Measurements from ENCODE around the gene MEGF11. TPM values are rescaled to one million over a fixed set of nuclear protein-coding genes. Genes with fewer than 3 reads are reported as not detected.

MEGF11 gene
- total RNA-seq, 1 experiment from 2014 or later: 0.09 TPM

DNA sequence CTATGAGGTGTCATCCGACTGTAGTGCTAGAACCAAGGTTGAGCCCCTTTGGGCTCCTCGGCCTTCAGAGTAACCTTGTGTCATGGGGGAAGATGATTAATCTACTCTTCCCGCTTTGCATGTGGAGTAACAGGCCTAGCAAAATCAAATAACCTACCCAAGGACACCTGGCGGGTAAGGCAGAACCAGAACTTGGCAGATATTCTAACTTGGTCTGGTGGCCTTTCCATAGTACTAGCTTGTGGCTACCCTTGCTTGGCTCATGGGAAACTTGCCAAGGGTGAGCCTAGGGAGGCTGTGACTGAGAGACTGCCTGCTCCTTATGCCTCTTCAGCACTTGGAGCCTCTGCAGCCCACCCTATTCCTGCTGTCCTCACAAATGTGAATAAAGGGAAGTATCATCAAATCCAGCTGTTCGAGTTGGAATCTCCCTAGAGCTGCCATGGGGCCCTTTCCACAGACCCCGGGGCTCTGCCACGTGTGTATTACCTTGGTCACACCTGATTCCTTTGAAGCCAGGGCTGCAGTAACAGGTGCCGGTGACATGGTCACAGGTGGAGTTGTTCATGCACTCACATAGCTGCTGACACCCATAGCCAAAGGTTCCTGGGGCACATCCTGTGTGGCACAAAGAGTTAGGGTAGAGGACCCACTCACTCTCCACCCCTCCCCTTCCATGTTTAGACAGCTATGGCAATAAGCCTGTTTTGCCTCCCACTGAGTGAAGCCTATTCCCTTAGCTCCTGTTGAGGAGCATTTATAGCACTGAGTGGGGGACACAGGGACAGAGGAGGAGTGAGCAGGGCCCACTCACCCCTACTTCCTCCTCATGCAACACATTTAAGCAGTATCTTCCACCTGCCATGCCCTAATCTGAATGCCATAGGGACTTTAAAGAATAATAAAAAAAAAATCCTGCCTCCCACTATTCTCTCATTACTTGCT is 338.3 kb downstream of the MEGF11 start:
- no peak overlapping the region for H3K27ac Mint-ChIP-seq (ENCODE audit: unreplicated experiment)
- H3K27me3 Mint-ChIP-seq (ENCODE audit: unreplicated experiment): no peaks in the 10 kb centered on the region
- intact Hi-C loops (cut with micrococcal nuclease; ENCODE audit: unreplicated experiment): loop anchor here (5.0 kb wide), 2 partner anchors 132 to 277 kb away; no protein-coding TSS in a partner anchor
- TF ChIP-seq, protein P1, sequence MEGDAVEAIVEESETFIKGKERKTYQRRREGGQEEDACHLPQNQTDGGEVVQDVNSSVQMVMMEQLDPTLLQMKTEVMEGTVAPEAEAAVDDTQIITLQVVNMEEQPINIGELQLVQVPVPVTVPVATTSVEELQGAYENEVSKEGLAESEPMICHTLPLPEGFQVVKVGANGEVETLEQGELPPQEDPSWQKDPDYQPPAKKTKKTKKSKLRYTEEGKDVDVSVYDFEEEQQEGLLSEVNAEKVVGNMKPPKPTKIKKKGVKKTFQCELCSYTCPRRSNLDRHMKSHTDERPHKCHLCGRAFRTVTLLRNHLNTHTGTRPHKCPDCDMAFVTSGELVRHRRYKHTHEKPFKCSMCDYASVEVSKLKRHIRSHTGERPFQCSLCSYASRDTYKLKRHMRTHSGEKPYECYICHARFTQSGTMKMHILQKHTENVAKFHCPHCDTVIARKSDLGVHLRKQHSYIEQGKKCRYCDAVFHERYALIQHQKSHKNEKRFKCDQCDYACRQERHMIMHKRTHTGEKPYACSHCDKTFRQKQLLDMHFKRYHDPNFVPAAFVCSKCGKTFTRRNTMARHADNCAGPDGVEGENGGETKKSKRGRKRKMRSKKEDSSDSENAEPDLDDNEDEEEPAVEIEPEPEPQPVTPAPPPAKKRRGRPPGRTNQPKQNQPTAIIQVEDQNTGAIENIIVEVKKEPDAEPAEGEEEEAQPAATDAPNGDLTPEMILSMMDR (IDR thresholded peaks at IDR 0.05; ENCODE audit: unreplicated experiment): no peak
- H3K4me1 Mint-ChIP-seq (ENCODE audit: low read depth, unreplicated experiment): peaks cover 8% of the 10 kb centered on the region
- no peak for DNase-seq
- no peaks in the 10 kb centered on the region for H3K9me3 Mint-ChIP-seq (ENCODE audit: low read depth, unreplicated experiment)
- CTCF ChIA-PET: interaction anchor here (0.9 kb wide), 1 partner anchor 170 kb away, joined by 3 read pairs; no protein-coding TSS in a partner anchor
- no peaks in the 10 kb centered on the region for H3K36me3 Mint-ChIP-seq (ENCODE audit: insufficient read depth, unreplicated experiment)
- no peak overlapping the region for H3K4me3 Mint-ChIP-seq (ENCODE audit: low read depth, unreplicated experiment)
- BruUV-seq (replicated peaks): no TSS peak

DNA sequence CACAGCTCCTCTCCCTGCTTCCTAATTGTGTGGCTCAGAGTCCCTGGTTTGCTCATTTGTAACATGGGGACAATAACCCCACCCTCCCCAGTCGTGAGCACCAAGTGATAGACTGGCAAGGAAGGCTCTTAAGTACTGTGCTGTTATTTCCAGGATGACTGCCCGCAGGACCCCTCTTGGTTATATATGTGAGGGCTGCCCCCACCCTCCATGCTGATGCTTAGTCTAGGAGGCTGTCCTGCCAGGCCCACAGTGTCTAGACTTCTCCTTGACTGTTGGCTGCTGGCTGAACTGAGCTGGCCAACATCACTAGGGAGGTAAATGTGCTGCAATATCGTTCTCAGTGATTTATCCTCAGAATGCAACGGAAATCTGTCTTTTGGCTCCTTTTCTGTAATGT is 339.2 kb downstream of the MEGF11 start:
- H3K9me3 Mint-ChIP-seq (ENCODE audit: low read depth, unreplicated experiment): no peaks in the 10 kb centered on the region
- peaks cover 8% of the 10 kb centered on the region for H3K4me1 Mint-ChIP-seq (ENCODE audit: low read depth, unreplicated experiment)
- no peak overlapping the region for H3K27ac Mint-ChIP-seq (ENCODE audit: unreplicated experiment)
- no TSS peak for BruUV-seq (replicated peaks)
- CTCF ChIA-PET: no interaction called here
- H3K27me3 Mint-ChIP-seq (ENCODE audit: unreplicated experiment): no peaks in the 10 kb centered on the region
- intact Hi-C loops (cut with micrococcal nuclease; ENCODE audit: unreplicated experiment): no loop called here
- H3K36me3 Mint-ChIP-seq (ENCODE audit: insufficient read depth, unreplicated experiment): no peaks in the 10 kb centered on the region
- H3K4me3 Mint-ChIP-seq (ENCODE audit: low read depth, unreplicated experiment): no peak overlapping the region
- DNase-seq: no peak
- TF ChIP-seq, protein P1 (IDR thresholded peaks at IDR 0.05; ENCODE audit: unreplicated experiment): no peak

DNA sequence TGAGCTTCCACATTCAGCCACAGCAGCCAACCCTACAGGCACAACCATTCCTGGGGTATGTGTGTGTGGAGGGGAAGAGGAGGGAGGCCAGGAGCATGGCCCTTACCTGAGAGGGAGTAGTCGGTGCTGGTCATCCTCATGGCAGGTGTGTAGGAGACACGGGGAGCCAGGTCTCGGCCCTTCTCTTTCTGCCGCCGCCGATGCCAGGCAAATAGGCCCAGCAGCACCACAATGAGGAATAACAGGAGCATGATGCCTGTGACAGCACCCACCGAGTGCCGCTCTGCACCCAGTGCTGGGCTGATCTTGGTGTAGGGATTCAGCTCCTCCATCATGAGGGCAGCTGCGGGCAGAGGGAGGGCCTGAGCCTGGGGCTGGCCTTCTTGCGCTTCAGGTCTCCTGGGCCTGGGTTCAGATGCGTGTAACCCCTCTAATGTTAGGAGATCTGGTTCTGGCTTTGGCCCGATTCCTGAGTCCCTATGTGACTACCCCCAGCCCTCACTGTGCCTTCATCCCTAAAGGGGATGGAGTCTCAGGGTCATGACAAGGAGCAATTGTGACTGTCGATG is 339.8 kb downstream of the MEGF11 start:
- Mint-ChIP-seq H3K4me3 (ENCODE audit: low read depth, unreplicated experiment) (no peak overlapping the region), H3K36me3 (ENCODE audit: insufficient read depth, unreplicated experiment) (no peaks in the 10 kb centered on the region), H3K27ac (ENCODE audit: unreplicated experiment) (no peak overlapping the region), H3K27me3 (ENCODE audit: unreplicated experiment) (no peaks in the 10 kb centered on the region), H3K9me3 (ENCODE audit: low read depth, unreplicated experiment) (no peaks in the 10 kb centered on the region), H3K4me1 (ENCODE audit: low read depth, unreplicated experiment) (peaks cover 8% of the 10 kb centered on the region)
- CTCF ChIA-PET: no interaction called here
- DNase-seq: no peak
- intact Hi-C loops (cut with micrococcal nuclease; ENCODE audit: unreplicated experiment): no loop called here
- BruUV-seq (replicated peaks): no TSS peak
- TF ChIP-seq, protein P1 (IDR thresholded peaks at IDR 0.05; ENCODE audit: unreplicated experiment): no peak

DNA sequence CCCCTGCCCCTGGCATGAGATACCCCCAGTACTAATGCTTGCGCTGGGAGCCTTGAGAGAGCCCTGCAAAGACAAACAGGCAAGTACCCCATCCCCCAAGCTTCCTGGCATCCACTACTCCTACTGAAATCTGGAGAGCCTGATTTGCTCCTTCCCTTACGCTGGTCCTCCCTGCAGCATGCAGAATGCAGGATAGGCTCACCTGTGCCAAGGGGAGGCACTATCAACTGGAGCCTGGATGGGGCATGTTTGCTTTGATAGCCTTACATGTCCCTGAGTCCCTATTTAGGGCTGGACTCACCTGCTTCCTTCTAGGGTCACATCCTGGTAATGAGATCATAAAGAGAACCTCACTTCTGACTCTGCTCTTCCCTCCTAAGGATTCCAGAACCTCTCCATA is 341.3 kb downstream of the MEGF11 start:
- Mint-ChIP-seq H3K9me3 (ENCODE audit: low read depth, unreplicated experiment) (no peaks in the 10 kb centered on the region), H3K4me1 (ENCODE audit: low read depth, unreplicated experiment) (peaks cover 10% of the 10 kb centered on the region), H3K36me3 (ENCODE audit: insufficient read depth, unreplicated experiment) (peaks cover 10% of the 10 kb centered on the region), H3K27ac (ENCODE audit: unreplicated experiment) (no peak overlapping the region), H3K27me3 (ENCODE audit: unreplicated experiment) (no peaks in the 10 kb centered on the region), H3K4me3 (ENCODE audit: low read depth, unreplicated experiment) (no peak overlapping the region)
- no TSS peak for BruUV-seq (replicated peaks)
- DNase-seq: no peak
- TF ChIP-seq, protein P1 (IDR thresholded peaks at IDR 0.05; ENCODE audit: unreplicated experiment): no peak
- CTCF ChIA-PET: no interaction called here
- intact Hi-C loops (cut with micrococcal nuclease; ENCODE audit: unreplicated experiment): no loop called here
